ENCODE results near the gene GPR176. TPM values are rescaled to one million over a fixed set of nuclear protein-coding genes. Genes with fewer than 3 reads are reported as not detected.

Gene GPR176

Small RNA genes within 50 kb of the gene (small RNA-seq; reads per million reads assigned to genes)
- gene RF00019, result not detected
